Measurements from ENCODE around the gene RARA. TPM values are rescaled to one million over a fixed set of nuclear protein-coding genes. Genes with fewer than 3 reads are reported as not detected.

RARA gene
- polyA plus RNA-seq, 3 donors: 14.9 to 63.9 (median 29.4) TPM

GRCh38 chr17:40287494-40288369 lies 21.2 kb upstream of the RARA start, which contains the start of gene CDC6:
Gene CDC6 (plus strand): TSS chr17:40287879. CDS start chr17:40289421, 1,542 bp downstream.
- Histone ChIP-seq H2AFZ (ENCODE audit: insufficient read depth, low read depth, low read length, poor library complexity, severe bottlenecking) (peak within 1 kb of the TSS; percentile 95), H3K27me3 (ENCODE audit: control insufficient read depth in 2 of 2, insufficient read depth in 2 of 2, low read length in 2 of 2) (no peaks in the 10 kb centered on the region), H3K27ac (ENCODE audit: low read depth in 1 of 2, low read length in 2 of 2) (no peak within 1 kb of the TSS), H3K36me3 (replicated peaks in 1 of 2; ENCODE audit: control insufficient read depth in 1 of 2, insufficient read depth in 2 of 2, low read length in 2 of 2) (peaks cover 4 to 12% of the 10 kb centered on the region in 2 donors), H3K9ac (ENCODE audit: insufficient read depth, low read length, poor library complexity, severe bottlenecking) (no peak within 1 kb of the TSS), H3K79me2 (ENCODE audit: insufficient read depth, low read length) (peaks cover 37% of the 10 kb centered on the region), H3K4me1 (ENCODE audit: control insufficient read depth in 1 of 2, insufficient read depth in 2 of 2, low read length in 2 of 2) (peaks cover 12 to 15% of the 10 kb centered on the region in 2 donors), H3K4me3 (replicated peaks in 1 of 3; ENCODE audit: low read depth in 2 of 3, low read length in 3 of 3) (peak within 1 kb of the TSS; percentile 73 to 96 (median 74)), H4K20me1 (ENCODE audit: insufficient read depth, low read length) (no peaks in the 10 kb centered on the region), H3K9me3 (replicated peaks in 1 of 2; ENCODE audit: control insufficient read depth in 1 of 2, insufficient read depth in 1 of 2, low read length in 2 of 2) (no peaks in the 10 kb centered on the region), H3K4me2 (replicated peaks; ENCODE audit: extremely low read depth, low read length, poor library complexity, severe bottlenecking) (peak within 1 kb of the TSS; percentile 98)
- Mint-ChIP-seq H3K4me3 (peak within 1 kb of the TSS; percentile 96 to 98), H3K27ac (peak within 1 kb of the TSS; percentile 48 to 95 (median 87)), H3K9me3 (no peaks in the 10 kb centered on the region), H3K27me3 (ENCODE audit: low read depth in 3 of 3) (peaks cover 0 to 1% (median 0%) of the 10 kb centered on the region in 3 donors), H3K4me1 (peaks cover 15% of the 10 kb centered on the region), H3K36me3 (peaks cover under 1 to 8% of the 10 kb centered on the region in 2 donors)
- under 1% methylated on average over 45 of the region's 47 CpGs for WGBS (ENCODE audit: insufficient coverage)
- peak; percentile 99 for DNase-seq
- intact Hi-C loops (cut with micrococcal nuclease): loop anchor here (5.0 to 10.0 kb wide), 2 partner anchors 70 to 173 kb away; partner anchors contain the start of gene WIPF2 (in 2 of the 2)
- no peak for TF ChIP-seq CTCF (IDR thresholded peaks at IDR 0.05)

- H3K4me1 ChIP-seq (ENCODE audit: control insufficient read depth in 1 of 2, insufficient read depth in 2 of 2, low read length in 2 of 2): peaks cover 12 to 15% of the 10 kb centered on the region in 2 donors
- H3K9ac ChIP-seq (ENCODE audit: insufficient read depth, low read length, poor library complexity, severe bottlenecking): no peak overlapping the region
- peak; percentile 33 to 77 (median 65) for DNase-seq
- WGBS (ENCODE audit: insufficient coverage): 90% methylated on average over 2 of the region's 4 CpGs
- no peaks in the 10 kb centered on the region for H3K27me3 ChIP-seq (ENCODE audit: control insufficient read depth in 2 of 2, insufficient read depth in 2 of 2, low read length in 2 of 2)
- Mint-ChIP-seq H3K4me1 (peaks cover 13% of the 10 kb centered on the region), H3K9me3 (no peaks in the 10 kb centered on the region), H3K36me3 (peaks cover 13 to 24% of the 10 kb centered on the region in 2 donors), H3K4me3 (no peak overlapping the region), H3K27me3 (ENCODE audit: low read depth in 3 of 3) (peaks cover 0 to 1% (median 0%) of the 10 kb centered on the region in 3 donors), H3K27ac (no peak overlapping the region)
- no peaks in the 10 kb centered on the region for H4K20me1 ChIP-seq (ENCODE audit: insufficient read depth, low read length)
- no peak overlapping the region for H2AFZ ChIP-seq (ENCODE audit: insufficient read depth, low read depth, low read length, poor library complexity, severe bottlenecking)
- H3K4me2 ChIP-seq (replicated peaks; ENCODE audit: extremely low read depth, low read length, poor library complexity, severe bottlenecking): no peak overlapping the region
- H3K9me3 ChIP-seq (replicated peaks in 1 of 2; ENCODE audit: control insufficient read depth in 1 of 2, insufficient read depth in 1 of 2, low read length in 2 of 2): no peaks in the 10 kb centered on the region
- H3K36me3 ChIP-seq (replicated peaks in 1 of 2; ENCODE audit: control insufficient read depth in 1 of 2, insufficient read depth in 2 of 2, low read length in 2 of 2): peaks cover 11 to 19% of the 10 kb centered on the region in 2 donors
- no peak overlapping the region for H3K4me3 ChIP-seq (replicated peaks in 1 of 3; ENCODE audit: low read depth in 2 of 3, low read length in 3 of 3)
- peaks cover 37% of the 10 kb centered on the region for H3K79me2 ChIP-seq (ENCODE audit: insufficient read depth, low read length)
- intact Hi-C loops (cut with micrococcal nuclease): loop anchor here (5.0 kb wide), 2 partner anchors 88 to 278 kb away; no protein-coding TSS in a partner anchor
- no peak overlapping the region for H3K27ac ChIP-seq (ENCODE audit: low read depth in 1 of 2, low read length in 2 of 2)
- TF ChIP-seq CTCF (IDR thresholded peaks at IDR 0.05): peak; percentile 69
Measured at GRCh38 chr17:40290629-40291280, 18.2 kb upstream of the RARA start.

All from CD14-positive monocyte (primary cell).